ENCODE results near the gene LHX3. TPM values are rescaled to one million over a fixed set of nuclear protein-coding genes. Genes with fewer than 3 reads are reported as not detected.

The LHX3 gene
- total RNA-seq, 1 donor from 2014 or later = not detected

GRCh38 chr9:136204145-136204805 lies 653 bp downstream of the LHX3 start:
- H3K9me3 Mint-ChIP-seq = no peaks in the 10 kb centered on the region
- no peak for DNase-seq (ENCODE audit: low spot score)
- H3K27ac Mint-ChIP-seq = no peak overlapping the region
- H3K36me3 Mint-ChIP-seq = peaks cover 9% of the 10 kb centered on the region
- Histone ChIP-seq H4K20me1 (ENCODE audit: low read depth) (peaks cover 94% of the 10 kb centered on the region), H3K4me2 (no peak overlapping the region), H3F3A (ENCODE audit: low read depth) (no peaks in the 10 kb centered on the region), H3K36me3 (no peaks in the 10 kb centered on the region), H2AFZ (replicated peaks) (no peak overlapping the region), H3K9ac (no peak overlapping the region), H3K79me2 (ENCODE audit: low read depth) (no peaks in the 10 kb centered on the region), H3K4me3 (no peak overlapping the region), H3K9me3 (ENCODE audit: low read depth) (no peaks in the 10 kb centered on the region), H3K4me1 (no peaks in the 10 kb centered on the region), H3K27me3 (peaks cover 76% of the 10 kb centered on the region), H3K27ac (no peak overlapping the region)
- no peak for TF ChIP-seq EZH2phosphoT487 (IDR thresholded peaks at IDR 0.05)
- TF ChIP-seq EZH2 (IDR thresholded peaks at IDR 0.05) = peak; percentile 74
- H3K4me3 Mint-ChIP-seq = no peak overlapping the region
- peaks cover 53% of the 10 kb centered on the region for H3K27me3 Mint-ChIP-seq (ENCODE audit: insufficient read depth, low read depth)
- no peaks in the 10 kb centered on the region for H3K4me1 Mint-ChIP-seq

GRCh38 chr9:136203408-136204144 lies 1.4 kb downstream of the LHX3 start:
- no peak overlapping the region for H3K27ac ChIP-seq
- H3K4me2 ChIP-seq = no peak overlapping the region
- no peaks in the 10 kb centered on the region for H3K36me3 ChIP-seq
- H2AFZ ChIP-seq (replicated peaks) = no peak overlapping the region
- Mint-ChIP-seq H3K4me3 (peak overlapping the region; percentile 55), H3K27ac (no peak overlapping the region), H3K27me3 (ENCODE audit: insufficient read depth, low read depth) (peaks cover 54% of the 10 kb centered on the region), H3K9me3 (no peaks in the 10 kb centered on the region), H3K4me1 (no peaks in the 10 kb centered on the region), H3K36me3 (peaks cover 9% of the 10 kb centered on the region)
- H3K4me3 ChIP-seq = no peak overlapping the region
- no peaks in the 10 kb centered on the region for H3K79me2 ChIP-seq (ENCODE audit: low read depth)
- DNase-seq (ENCODE audit: low spot score) = no peak
- TF ChIP-seq EZH2phosphoT487 (IDR thresholded peaks at IDR 0.05) (peak; percentile 83), EZH2 (IDR thresholded peaks at IDR 0.05) (peak; percentile 68), CTCF (IDR thresholded peaks at IDR 0.05) (no peak)
- H3K9ac ChIP-seq = no peak overlapping the region
- H3F3A ChIP-seq (ENCODE audit: low read depth) = no peaks in the 10 kb centered on the region
- H4K20me1 ChIP-seq (ENCODE audit: low read depth) = peaks cover 94% of the 10 kb centered on the region
- H3K9me3 ChIP-seq (ENCODE audit: low read depth) = no peaks in the 10 kb centered on the region
- peaks cover 83% of the 10 kb centered on the region for H3K27me3 ChIP-seq
- peaks cover 2% of the 10 kb centered on the region for H3K4me1 ChIP-seq

- peaks cover 6% of the 10 kb centered on the region for H3K4me1 ChIP-seq
- H4K20me1 ChIP-seq (ENCODE audit: low read depth) = peaks cover 96% of the 10 kb centered on the region
- H3K4me1 Mint-ChIP-seq = no peaks in the 10 kb centered on the region
- H3K36me3 Mint-ChIP-seq = peaks cover 7% of the 10 kb centered on the region
- no peak overlapping the region for H3K4me3 ChIP-seq
- H3K9me3 ChIP-seq (ENCODE audit: low read depth) = no peaks in the 10 kb centered on the region
- H3K27ac ChIP-seq = no peak overlapping the region
- H3K9ac ChIP-seq = no peak overlapping the region
- H3K4me3 Mint-ChIP-seq = no peak overlapping the region
- H3K4me2 ChIP-seq = peak overlapping the region; percentile 57
- H3K27me3 Mint-ChIP-seq (ENCODE audit: insufficient read depth, low read depth) = peaks cover 59% of the 10 kb centered on the region
- H3K27me3 ChIP-seq = peaks cover 92% of the 10 kb centered on the region
- H3K9me3 Mint-ChIP-seq = no peaks in the 10 kb centered on the region
- no peak overlapping the region for H2AFZ ChIP-seq (replicated peaks)
- DNase-seq (ENCODE audit: low spot score) = no peak
- H3F3A ChIP-seq (ENCODE audit: low read depth) = no peaks in the 10 kb centered on the region
- no peak overlapping the region for H3K27ac Mint-ChIP-seq
- H3K36me3 ChIP-seq = no peaks in the 10 kb centered on the region
- TF ChIP-seq CTCF (IDR thresholded peaks at IDR 0.05) = no peak
- TF ChIP-seq EZH2phosphoT487 (IDR thresholded peaks at IDR 0.05) = peak; percentile 67
- TF ChIP-seq EZH2 (IDR thresholded peaks at IDR 0.05) = peak; percentile 73
- no peaks in the 10 kb centered on the region for H3K79me2 ChIP-seq (ENCODE audit: low read depth)
Measured at GRCh38 chr9:136202454-136203407, 2.2 kb downstream of the LHX3 start.
